H9 (cell line): Measurements from ENCODE around the gene TNFSF10. TPM values are rescaled to one million over a fixed set of nuclear protein-coding genes. Genes with fewer than 3 reads are reported as not detected.

Experiments used
- DNase-seq: peaks from one replicate; pipeline ENCODE4 v3.0.0-alpha.2; 2017
- H2AFZ ChIP-seq: one replicate; pipeline ENCODE4 v1.6.1; 2013; ENCODE audit warnings: mild to moderate bottlenecking, low read length, control low read depth, moderate library complexity
- H2AK5ac ChIP-seq: 2 replicates; pipeline ENCODE4 v1.6.1; 2013; ENCODE audit warnings: low read length, control low read depth, mixed read lengths; ENCODE audit not compliant: insufficient read length
- H2BK120ac ChIP-seq: one replicate; pipeline ENCODE4 v1.6.1; 2013; ENCODE audit warnings: low read depth, mild to moderate bottlenecking, low read length, control low read depth, inconsistent platforms; ENCODE audit not compliant: poor library complexity, severe bottlenecking
- H2BK12ac ChIP-seq: 2 replicates; pipeline ENCODE4 v1.6.1; 2013; ENCODE audit warnings: low read length, control low read depth, mixed read lengths, low read depth; ENCODE audit not compliant: insufficient read length
- H2BK15ac ChIP-seq: 2 replicates; pipeline ENCODE4 v1.6.1; 2013; ENCODE audit warnings: low read depth, low read length, control low read depth
- H2BK20ac ChIP-seq: one replicate; pipeline ENCODE4 v1.6.1; 2013; ENCODE audit warnings: low read depth, mild to moderate bottlenecking, low read length, control low read depth, inconsistent platforms; ENCODE audit not compliant: poor library complexity, severe bottlenecking
- H2BK5ac ChIP-seq: 2 replicates; pipeline ENCODE4 v1.6.1; 2013; ENCODE audit warnings: low read length, control low read depth, mixed read lengths; ENCODE audit not compliant: insufficient read length
- H3K14ac ChIP-seq: 2 replicates; pipeline ENCODE4 v1.6.1; 2013; ENCODE audit warnings: low read length, control low read depth; ENCODE audit not compliant: insufficient read depth
- H3K18ac ChIP-seq: 2 replicates; pipeline ENCODE4 v1.6.1; 2013; ENCODE audit warnings: low read depth, mild to moderate bottlenecking, mixed read lengths, low read length, control low read depth; ENCODE audit not compliant: insufficient read length
- H3K23ac ChIP-seq: 2 replicates; pipeline ENCODE4 v1.6.1; 2013; ENCODE audit warnings: low read length, control low read depth, mixed read lengths, low read depth; ENCODE audit not compliant: insufficient read length
- H3K23me2 ChIP-seq: 2 replicates; pipeline ENCODE4 v1.6.1; 2013; ENCODE audit warnings: low read depth, mild to moderate bottlenecking, mixed read lengths, low read length, control low read depth; ENCODE audit not compliant: insufficient read length, poor library complexity, severe bottlenecking
- H3K27ac ChIP-seq: 2 replicates; pipeline ENCODE4 v1.5.1; 2013; ENCODE audit warnings: low read length, control low read depth, mixed read lengths, low read depth; ENCODE audit not compliant: insufficient read length
- H3K27me3 ChIP-seq: 2 replicates; pipeline ENCODE4 v1.6.1; 2013; ENCODE audit warnings: low read length, control low read depth, inconsistent platforms; ENCODE audit not compliant: insufficient read depth
- H3K4ac ChIP-seq: 2 replicates; pipeline ENCODE4 v1.6.1; 2013; ENCODE audit warnings: low read depth, mild to moderate bottlenecking, control low read depth, inconsistent platforms, low read length, moderate library complexity
- H3K4me1 ChIP-seq: 2 replicates; pipeline ENCODE4 v1.6.1; 2013; ENCODE audit warnings: low read length, control low read depth, inconsistent platforms; ENCODE audit not compliant: insufficient read depth
- H3K4me2 ChIP-seq: 2 replicates; pipeline ENCODE4 v1.6.1; 2013; ENCODE audit warnings: low read length, control low read depth, mixed read lengths; ENCODE audit not compliant: insufficient read length, insufficient read depth
- H3K56ac ChIP-seq: 2 replicates; pipeline ENCODE4 v1.6.1; 2013; ENCODE audit warnings: low read depth, mild to moderate bottlenecking, mixed read lengths, low read length, control low read depth; ENCODE audit not compliant: insufficient read length
- H3K79me1 ChIP-seq: 2 replicates; pipeline ENCODE4 v1.6.1; 2013; ENCODE audit warnings: low read depth, mild to moderate bottlenecking, moderate library complexity, low read length, control low read depth, inconsistent platforms; ENCODE audit not compliant: insufficient read depth, poor library complexity, severe bottlenecking
- H3K79me2 ChIP-seq: 2 replicates; pipeline ENCODE4 v1.6.1; 2013; ENCODE audit warnings: low read length, control low read depth, inconsistent platforms; ENCODE audit not compliant: insufficient read depth
- H3K9ac ChIP-seq: 2 replicates; pipeline ENCODE4 v1.6.1; 2013; ENCODE audit warnings: low read length, control low read depth, mixed read lengths; ENCODE audit not compliant: insufficient read length; ENCODE audit errors: extremely low read depth
- H3K9me3 ChIP-seq: one replicate; pipeline ENCODE4 v1.6.1; 2013; ENCODE audit warnings: low read depth, low read length, inconsistent platforms; ENCODE audit not compliant: control insufficient read depth
- H3T11ph ChIP-seq: one replicate; pipeline ENCODE4 v1.6.1; 2013; ENCODE audit warnings: mild to moderate bottlenecking, low read length, control low read depth, inconsistent platforms
- H4K20me1 ChIP-seq: one replicate; pipeline ENCODE4 v1.6.1; 2013; ENCODE audit not compliant: control insufficient read depth, insufficient read length, insufficient read depth
- H4K5ac ChIP-seq: 2 replicates; pipeline ENCODE4 v1.6.1; 2013; ENCODE audit warnings: low read depth, mild to moderate bottlenecking, mixed read lengths, low read length, control low read depth; ENCODE audit not compliant: insufficient read length
- H4K8ac ChIP-seq: replicated peaks from 2 replicates; pipeline ENCODE4 v1.6.1; 2013; ENCODE audit warnings: low read length, control low read depth, mixed read lengths, low read depth; ENCODE audit not compliant: insufficient read length
- H4K91ac ChIP-seq: 2 replicates; pipeline ENCODE4 v1.6.1; 2013; ENCODE audit warnings: low read depth, mild to moderate bottlenecking, moderate library complexity, mixed read lengths, low read length, control low read depth; ENCODE audit not compliant: insufficient read length
- H3K27ac Mint-ChIP-seq, 3 experiments: 2 replicates in 2 of 3; 3 replicates in 1 of 3; pipeline ENCODE4 v1.8.0; 2020 to 2021; ENCODE audit warnings: mixed read lengths in 3 of 3, mild to moderate bottlenecking in 1 of 3, moderate library complexity in 1 of 3
- H3K27me3 Mint-ChIP-seq: 2 replicates; pipeline ENCODE4 v1.8.0; 2021; ENCODE audit warnings: low read depth, mild to moderate bottlenecking, moderate library complexity, mixed read lengths
- H3K36me3 Mint-ChIP-seq, 3 experiments: 2 replicates in 2 of 3; 3 replicates in 1 of 3; pipeline ENCODE4 v1.8.0; 2020 to 2021; ENCODE audit warnings: low read depth in 3 of 3, mixed read lengths in 3 of 3; ENCODE audit not compliant: insufficient read depth in 1 of 3
- H3K4me1 Mint-ChIP-seq, 2 experiments: 2 replicates each; pipeline ENCODE4 v1.8.0; 2020; ENCODE audit warnings: mixed read lengths in 2 of 2
- H3K4me3 Mint-ChIP-seq, 2 experiments: 2 replicates in 1 of 2; 3 replicates in 1 of 2; pipeline ENCODE4 v1.8.0; 2020 to 2021; ENCODE audit warnings: mild to moderate bottlenecking in 2 of 2, mixed read lengths in 2 of 2, moderate library complexity in 1 of 2
- H3K9me3 Mint-ChIP-seq, 2 experiments: 2 replicates in 1 of 2; 3 replicates in 1 of 2; pipeline ENCODE4 v1.8.0; 2020; ENCODE audit warnings: mild to moderate bottlenecking in 2 of 2, mixed read lengths in 2 of 2, moderate library complexity in 1 of 2
- CTCF ChIP-seq: fragments of 200-600 bp; sonication (generic); conservative IDR thresholded peaks from 3 replicates; pipeline ENCODE4 v1.8.0; 2021; ENCODE audit warnings: antibody characterized with exemption, mild to moderate bottlenecking
- WGBS: extraction: QIAGEN DNeasy Blood & Tissue Kit; methylation state at CpG from one replicate; pipeline ENCODE4 v1.1.7; 2013; ENCODE audit warnings: missing lambda C conversion rate, low lambda C conversion rate, mixed read lengths; ENCODE audit not compliant: insufficient read length; ENCODE audit errors: extremely low coverage; 5-methylcytosine and 5-hydroxymethylcytosine counted together
- total RNA-seq: library from RNA; stranded (reverse); gene quantifications from 2 replicates; pipeline ENCODE4 v1.2.1, GENCODE V29; 2021

Gene TNFSF10
- total RNA-seq, 1 experiment from 2014 or later = not detected

- H2BK15ac ChIP-seq = no peak overlapping the region
- no peak overlapping the region for H3K9ac ChIP-seq
- no peak overlapping the region for H2BK12ac ChIP-seq
- peak overlapping the region in 1 of 2 experiments; percentile 76; a peak in 2 of 5 replicates for H3K4me3 Mint-ChIP-seq
- peaks cover 10 to 13% of the 10 kb centered on the region in 2 experiments for H3K4me1 Mint-ChIP-seq
- no peak overlapping the region for H3T11ph ChIP-seq
- H3K18ac ChIP-seq = no peak overlapping the region
- no peaks in the 10 kb centered on the region for H3K4me1 ChIP-seq
- no peak overlapping the region for H4K5ac ChIP-seq
- no peak overlapping the region for H2BK20ac ChIP-seq
- H3K56ac ChIP-seq = no peak overlapping the region
- no peak for TF ChIP-seq CTCF
- H3K27me3 Mint-ChIP-seq = no peaks in the 10 kb centered on the region; the same call in 1 of the 2 replicates
- no peak overlapping the region for H2BK120ac ChIP-seq
- no peaks in the 10 kb centered on the region for H4K20me1 ChIP-seq
- no peak overlapping the region for H3K4ac ChIP-seq
- H3K9me3 ChIP-seq = no peaks in the 10 kb centered on the region
- H3K79me2 ChIP-seq = no peaks in the 10 kb centered on the region
- no peak overlapping the region for H2AK5ac ChIP-seq
- H3K36me3 Mint-ChIP-seq = peaks cover 0 to 6% (median 2%) of the 10 kb centered on the region in 3 experiments; a peak in 1 of 7 replicates
- no CpG with 5 or more reads among the region's 5 CpGs for WGBS
- no peak overlapping the region for H2AFZ ChIP-seq
- no peak overlapping the region for H3K27ac Mint-ChIP-seq
- H2BK5ac ChIP-seq = no peak overlapping the region
- H4K91ac ChIP-seq = no peak overlapping the region
- H3K14ac ChIP-seq = no peak overlapping the region
- no peak for DNase-seq
- no peaks in the 10 kb centered on the region for H3K79me1 ChIP-seq
- no peak overlapping the region for H3K23ac ChIP-seq
- H3K23me2 ChIP-seq = no peaks in the 10 kb centered on the region
- H3K27ac ChIP-seq = no peak overlapping the region
- H3K4me2 ChIP-seq = no peak overlapping the region
- no peaks in the 10 kb centered on the region for H3K27me3 ChIP-seq
- H4K8ac ChIP-seq = no peak overlapping the region
- H3K9me3 Mint-ChIP-seq = peaks cover 6 to 7% of the 10 kb centered on the region in 2 experiments; a peak in 3 of 5 replicates
Measured at GRCh38 chr3:172476347-172476746, 46.9 kb downstream of the TNFSF10 start.
